NCI-H345 (cell line): Measurements from ENCODE around the gene ATP2B2.

Experiments
- DNase-seq: peaks from one replicate; lab custom pipeline; 2025; lab: John Stamatoyannopoulos, UW

ATP2B2 gene

GRCh38 chr3:10400050-10400748 is 105.2 kb downstream of the ATP2B2 start:
- no peak for DNase-seq

GRCh38 chr3:10399634-10400033 is 105.8 kb downstream of the ATP2B2 start:
- no peak for DNase-seq

- DNase-seq = no peak
Measured at GRCh38 chr3:10398341-10398740, 107.0 kb downstream of the ATP2B2 start.

GRCh38 chr3:10397879-10398278 is 107.5 kb downstream of the ATP2B2 start:
- no peak for DNase-seq

- DNase-seq = no peak
Measured at GRCh38 chr3:10396931-10397330, 108.5 kb downstream of the ATP2B2 start.

GRCh38 chr3:10396083-10396482 is 109.3 kb downstream of the ATP2B2 start:
- no peak for DNase-seq

GRCh38 chr3:10395671-10396070 is 109.7 kb downstream of the ATP2B2 start:
- DNase-seq = no peak

- no peak for DNase-seq
Measured at GRCh38 chr3:10395196-10395595, 110.2 kb downstream of the ATP2B2 start.

- no peak for DNase-seq
Measured at GRCh38 chr3:10394491-10395025, 110.8 kb downstream of the ATP2B2 start.

- no peak for DNase-seq
Measured at GRCh38 chr3:10393514-10393913, 111.9 kb downstream of the ATP2B2 start.

GRCh38 chr3:10392906-10393461 is 112.4 kb downstream of the ATP2B2 start:
- DNase-seq = no peak

GRCh38 chr3:10392244-10392643 is 113.1 kb downstream of the ATP2B2 start:
- DNase-seq = no peak

GRCh38 chr3:10391391-10391790 is 114.0 kb downstream of the ATP2B2 start:
- no peak for DNase-seq

GRCh38 chr3:10390641-10391373 is 114.6 kb downstream of the ATP2B2 start:
- no peak for DNase-seq

- no peak for DNase-seq
Measured at GRCh38 chr3:10389995-10390394, 115.4 kb downstream of the ATP2B2 start.

GRCh38 chr3:10389339-10389738 is 116.0 kb downstream of the ATP2B2 start:
- no peak for DNase-seq

GRCh38 chr3:10387881-10388609 is 117.3 kb downstream of the ATP2B2 start:
- DNase-seq = no peak

- no peak for DNase-seq
Measured at GRCh38 chr3:10386121-10386520, 119.3 kb downstream of the ATP2B2 start.

- DNase-seq = no peak
Measured at GRCh38 chr3:10384541-10385360, 120.6 kb downstream of the ATP2B2 start.

- DNase-seq = no peak
Measured at GRCh38 chr3:10383850-10384248, 121.5 kb downstream of the ATP2B2 start.
